Neuronal stem cell (in vitro differentiated cells): ENCODE measurements around the gene SPN.
A peak's percentile ranks its signal among the peaks of the same experiment; 100 is the strongest.
"Not testable (repeated sequence)": the region's sequence is repeated elsewhere in the genome, so short reads cannot be mapped to it uniquely, and the experiment has no call there.

Experiments
- DNase-seq: peaks from one replicate; pipeline ENCODE4 v3.0.0-alpha.2; 2013; ENCODE audit warnings: low spot score
- H2AFZ ChIP-seq: one replicate; pipeline ENCODE4 v1.6.1; 2013; ENCODE audit warnings: mild to moderate bottlenecking, low read length, inconsistent platforms
- H2AK5ac ChIP-seq: 2 replicates; pipeline ENCODE4 v1.6.1; 2013; ENCODE audit warnings: low read depth, mild to moderate bottlenecking, inconsistent platforms, low read length, moderate library complexity, mixed read lengths
- H2BK120ac ChIP-seq: 2 replicates; pipeline ENCODE4 v1.6.1; 2013; ENCODE audit warnings: low read depth, mild to moderate bottlenecking, inconsistent platforms, low read length, moderate library complexity, mixed read lengths
- H2BK12ac ChIP-seq: one replicate; pipeline ENCODE4 v1.6.1; 2013; ENCODE audit warnings: low read length, inconsistent platforms
- H2BK15ac ChIP-seq: 2 replicates; pipeline ENCODE4 v1.6.1; 2013; ENCODE audit warnings: mild to moderate bottlenecking, low read length, inconsistent platforms, mixed read lengths
- H2BK5ac ChIP-seq: one replicate; pipeline ENCODE4 v1.6.1; 2013; ENCODE audit warnings: inconsistent platforms, mild to moderate bottlenecking, low read length, moderate library complexity
- H3K14ac ChIP-seq: one replicate; pipeline ENCODE4 v1.6.1; 2013; ENCODE audit warnings: low read length, inconsistent platforms
- H3K18ac ChIP-seq: 2 replicates; pipeline ENCODE4 v1.6.1; 2013; ENCODE audit warnings: low read length, inconsistent platforms
- H3K23ac ChIP-seq: 2 replicates; pipeline ENCODE4 v1.6.1; 2013; ENCODE audit warnings: low read depth, mild to moderate bottlenecking, mixed read lengths, low read length, inconsistent platforms; ENCODE audit not compliant: poor library complexity
- H3K27ac ChIP-seq: replicated peaks from 3 replicates; pipeline ENCODE4 v1.5.1; 2013; ENCODE audit warnings: low read length, inconsistent platforms
- H3K27me3 ChIP-seq, 3 experiments: 2 replicates each; pipeline ENCODE4 v1.6.1; 2013; ENCODE audit warnings: low read length in 3 of 3, mild to moderate bottlenecking in 2 of 3, inconsistent platforms in 1 of 3, low read depth in 1 of 3, mixed read lengths in 1 of 3, moderate library complexity in 1 of 3; ENCODE audit not compliant: control insufficient read depth in 3 of 3, insufficient read depth in 3 of 3
- H3K36me3 ChIP-seq, 2 donors: replicated peaks in 1 of 2; 2 replicates each; pipeline ENCODE4 v1.6.1; 2013; ENCODE audit warnings: low read length in 2 of 2; ENCODE audit not compliant: control insufficient read depth in 2 of 2, insufficient read depth in 2 of 2
- H3K4ac ChIP-seq: 2 replicates; pipeline ENCODE4 v1.6.1; 2013; ENCODE audit warnings: inconsistent platforms, mild to moderate bottlenecking, low read length, moderate library complexity
- H3K4me1 ChIP-seq, 2 donors: 1 replicate in 1 of 2; 2 replicates in 1 of 2; pipeline ENCODE4 v1.6.1; 2013; ENCODE audit warnings: low read length in 2 of 2, low read depth in 1 of 2; ENCODE audit not compliant: control insufficient read depth in 2 of 2, insufficient read depth in 1 of 2
- H3K4me2 ChIP-seq: one replicate; pipeline ENCODE4 v1.6.1; 2013; ENCODE audit warnings: mild to moderate bottlenecking, low read length, inconsistent platforms; ENCODE audit not compliant: insufficient read depth, poor library complexity, severe bottlenecking
- H3K4me3 ChIP-seq, 2 donors: 2 replicates each; pipeline ENCODE4 v1.5.1; 2013; ENCODE audit warnings: low read length in 2 of 2, mild to moderate bottlenecking in 2 of 2, inconsistent platforms in 1 of 2, moderate library complexity in 1 of 2
- H3K79me1 ChIP-seq: one replicate; pipeline ENCODE4 v1.6.1; 2013; ENCODE audit warnings: low read depth, mild to moderate bottlenecking, inconsistent platforms, low read length, moderate library complexity
- H3K9ac ChIP-seq: one replicate; pipeline ENCODE4 v1.6.1; 2013; ENCODE audit warnings: mild to moderate bottlenecking, low read depth, low read length, inconsistent platforms; ENCODE audit not compliant: poor library complexity
- H3K9me3 ChIP-seq, 2 donors: replicated peaks in 1 of 2; 2 replicates each; pipeline versions ENCODE3 to v1.6.1; 2013; ENCODE audit warnings: low read length in 2 of 2, mild to moderate bottlenecking in 2 of 2, inconsistent platforms in 1 of 2, low read depth in 1 of 2, mixed read lengths in 1 of 2, moderate library complexity in 1 of 2; ENCODE audit not compliant: control insufficient read depth in 2 of 2, insufficient read depth in 1 of 2
- H4K8ac ChIP-seq: one replicate; pipeline ENCODE4 v1.6.1; 2013; ENCODE audit warnings: low read depth, mild to moderate bottlenecking, inconsistent platforms, low read length, moderate library complexity
- H4K91ac ChIP-seq: one replicate; pipeline ENCODE4 v1.6.1; 2013; ENCODE audit warnings: low read length, low read depth, mild to moderate bottlenecking, inconsistent platforms; ENCODE audit not compliant: poor library complexity
- WGBS, 2 donors: extraction: QIAGEN DNeasy Blood & Tissue Kit; methylation state at CpG; one replicate each; pipeline ENCODE4 v1.1.7; 2013; ENCODE audit warnings: missing lambda C conversion rate in 2 of 2, mixed read lengths in 1 of 2; ENCODE audit not compliant: insufficient read length in 2 of 2, insufficient replicate concordance in 1 of 2; ENCODE audit errors: extremely low coverage in 2 of 2; 5-methylcytosine and 5-hydroxymethylcytosine counted together

The SPN gene

GRCh38 chr16:29664091-29664921 lies 1.3 kb downstream of the SPN start:
- H3K27me3 ChIP-seq = no peaks in the 10 kb centered on the region
- no peak overlapping the region for H3K4me2 ChIP-seq
- no peak overlapping the region for H3K27ac ChIP-seq
- no peak overlapping the region for H2AFZ ChIP-seq
- peak overlapping the region; percentile 62 for H2BK15ac ChIP-seq
- H3K36me3 ChIP-seq = no peaks in the 10 kb centered on the region
- H2BK5ac ChIP-seq = peak overlapping the region; percentile 53
- no peaks in the 10 kb centered on the region for H3K9me3 ChIP-seq
- H3K23ac ChIP-seq = peak overlapping the region; percentile 89
- H2BK12ac ChIP-seq = peak overlapping the region; percentile 60
- peak overlapping the region; percentile 61 for H2BK120ac ChIP-seq
- no peak overlapping the region for H3K14ac ChIP-seq
- H3K4me1 ChIP-seq = peaks cover 13 to 31% of the 10 kb centered on the region in 2 donors
- H2AK5ac ChIP-seq = peak overlapping the region; percentile 94
- no peak overlapping the region for H3K9ac ChIP-seq
- H3K4ac ChIP-seq = no peak overlapping the region
- DNase-seq = no peak
- no peak overlapping the region for H3K4me3 ChIP-seq
- no peak overlapping the region for H4K91ac ChIP-seq
- H3K79me1 ChIP-seq = peaks cover 3% of the 10 kb centered on the region
- WGBS, 2 donors = no CpG with 5 or more reads among the region's 35 CpGs
- peak overlapping the region; percentile 87 for H4K8ac ChIP-seq
- peak overlapping the region; percentile 77 for H3K18ac ChIP-seq

DNA sequence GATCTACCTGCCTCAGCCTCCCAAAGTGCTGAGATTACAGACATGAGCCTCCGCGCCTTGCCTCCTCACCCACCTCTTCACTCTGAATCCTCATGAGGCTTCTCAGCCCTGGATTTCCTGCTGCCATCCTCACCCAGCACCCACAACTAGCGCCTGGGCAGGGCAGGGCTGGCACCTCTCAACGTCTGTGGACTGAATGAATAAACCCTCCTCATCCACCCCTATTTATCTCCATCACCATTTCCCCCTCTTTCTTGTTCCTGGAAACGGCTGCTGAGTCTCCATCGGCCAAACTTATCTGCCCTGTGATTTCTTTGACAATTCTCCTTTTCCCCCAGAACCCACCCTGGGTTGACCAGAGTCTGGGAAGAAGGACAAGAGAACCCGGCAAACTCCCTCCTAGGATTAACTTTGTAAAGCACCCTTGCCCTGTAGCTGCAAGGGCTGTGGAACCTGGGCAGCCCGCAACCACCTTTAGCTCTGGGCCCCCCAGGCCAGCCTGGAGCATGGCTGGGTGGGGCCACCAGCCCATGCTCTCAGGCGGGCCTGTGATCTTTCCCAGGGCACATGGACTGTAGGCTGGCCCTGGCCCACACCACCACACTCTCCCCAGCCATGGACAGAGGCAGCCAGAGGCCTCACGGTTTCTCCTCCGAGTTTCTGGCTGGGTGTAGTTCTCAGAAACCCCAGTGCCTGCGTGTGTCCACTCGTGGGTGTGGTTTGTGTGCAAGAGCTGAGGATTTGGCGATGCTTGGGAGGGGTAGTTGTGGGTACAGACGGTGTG lies 2.4 kb downstream of the SPN start:
- Histone ChIP-seq H3K4ac (no peak overlapping the region), H3K27ac (peak overlapping the region; percentile 90), H3K4me2 (no peak overlapping the region), H3K36me3 (no peaks in the 10 kb centered on the region), H4K91ac (no peak overlapping the region), H2BK5ac (peak overlapping the region; percentile 53), H3K4me1 (peaks cover 13 to 31% of the 10 kb centered on the region in 2 donors), H4K8ac (no peak overlapping the region), H2BK15ac (peak overlapping the region; percentile 54), H3K23ac (no peak overlapping the region), H2AFZ (peak overlapping the region; percentile 75), H3K4me3 (peak overlapping the region in 1 of 2 donors; percentile 20), H3K14ac (no peak overlapping the region), H2BK120ac (no peak overlapping the region), H3K18ac (peak overlapping the region; percentile 84), H3K27me3 (no peaks in the 10 kb centered on the region), H3K9ac (no peak overlapping the region), H2BK12ac (no peak overlapping the region), H3K79me1 (peaks cover 3% of the 10 kb centered on the region), H2AK5ac (peak overlapping the region; percentile 92), H3K9me3 (no peaks in the 10 kb centered on the region)
- WGBS, 2 donors = no CpG with 5 or more reads among the region's 15 CpGs
- no peak for DNase-seq

DNA sequence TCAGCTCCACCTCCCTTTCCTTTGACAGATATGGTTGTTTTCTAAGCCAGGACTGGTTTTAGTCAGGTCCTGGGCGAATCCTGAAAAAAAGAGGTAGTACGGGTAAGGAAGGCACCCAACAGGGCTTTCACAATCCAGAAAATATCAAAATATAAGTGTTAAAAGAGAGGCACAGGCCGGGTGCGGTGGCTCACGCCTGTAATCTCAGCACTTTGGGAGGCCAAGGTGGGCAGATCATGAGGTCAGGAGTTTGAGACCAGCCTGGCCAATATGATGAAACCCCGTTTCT lies 4.2 kb downstream of the SPN start:
- not testable (repeated sequence) for H2BK120ac ChIP-seq, H3K27me3 ChIP-seq, H3K36me3 ChIP-seq, H4K8ac ChIP-seq, H3K9me3 ChIP-seq, DNase-seq, H2BK5ac ChIP-seq, H2BK15ac ChIP-seq, H3K23ac ChIP-seq, H3K14ac ChIP-seq, H3K9ac ChIP-seq, H3K4ac ChIP-seq, H2BK12ac ChIP-seq, H4K91ac ChIP-seq, H3K79me1 ChIP-seq, H2AK5ac ChIP-seq
- peak overlapping the region; percentile 59 for H3K18ac ChIP-seq
- peak overlapping the region; percentile 75 for H2AFZ ChIP-seq
- peak overlapping the region; percentile 40 for H3K4me2 ChIP-seq
- WGBS, 2 donors = no CpG with 5 or more reads among the region's 6 CpGs
- H3K27ac ChIP-seq = peak overlapping the region; percentile 90
- peak overlapping the region in 1 of 2 donors; percentile 50 for H3K4me3 ChIP-seq
- H3K4me1 ChIP-seq = peaks cover 13 to 31% of the 10 kb centered on the region in 2 donors

GRCh38 chr16:29667755-29668154 lies 4.7 kb downstream of the SPN start:
- Histone ChIP-seq H2AFZ (no peak overlapping the region), H3K36me3 (no peaks in the 10 kb centered on the region), H2BK5ac (no peak overlapping the region), H4K8ac (no peak overlapping the region), H3K4ac (peak overlapping the region; percentile 94), H2BK15ac (peak overlapping the region; percentile 4), H2AK5ac (peak overlapping the region; percentile 86), H2BK120ac (no peak overlapping the region), H3K14ac (peak overlapping the region; percentile 59), H2BK12ac (peak overlapping the region; percentile 93), H3K4me3 (no peak overlapping the region), H3K23ac (peak overlapping the region; percentile 90), H3K4me2 (no peak overlapping the region), H3K27ac (no peak overlapping the region), H3K27me3 (no peaks in the 10 kb centered on the region), H3K18ac (peak overlapping the region; percentile 38), H3K4me1 (peaks cover 13 to 31% of the 10 kb centered on the region in 2 donors), H3K9me3 (no peaks in the 10 kb centered on the region), H4K91ac (peak overlapping the region; percentile 34), H3K79me1 (peaks cover 3% of the 10 kb centered on the region), H3K9ac (peak overlapping the region; percentile 87)
- DNase-seq = no peak
- WGBS, 2 donors = no CpG with 5 or more reads among the region's 12 CpGs
